Esophagus muscularis mucosa (tissue), 4 donors: Measurements from ENCODE around the gene MRPL19. TPM values are rescaled to one million over a fixed set of nuclear protein-coding genes. Genes with fewer than 3 reads are reported as not detected.

ENCODE experiments used
- DNase-seq: peaks from one replicate; pipeline ENCODE4 v3.0.0-alpha.2; 2017; ENCODE audit errors: extremely low spot score
- H3K27ac ChIP-seq, 4 donors: fragments of 200-600 bp; sonication (generic); replicated peaks in 1 of 4; 1 replicate in 3 of 4; 2 replicates in 1 of 4; pipeline ENCODE4 v1.5.1; 2016 to 2019; ENCODE audit warnings: mild to moderate bottlenecking in 1 of 4
- H3K27me3 ChIP-seq, 4 donors: fragments of 200-600 bp; sonication (generic); one replicate each; pipeline versions ENCODE4 v1.5.1 to v1.6.0; 2016 to 2019
- H3K36me3 ChIP-seq, 4 donors: fragments of 200-600 bp; sonication (generic); one replicate each; pipeline ENCODE4 v1.5.1; 2016 to 2019
- H3K4me1 ChIP-seq, 4 donors: fragments of 200-600 bp; sonication (generic); one replicate each; pipeline ENCODE4 v1.5.1; 2016 to 2019
- H3K4me3 ChIP-seq, 4 donors: fragments of 200-600 bp; sonication (generic); 1 replicate in 2 of 4; 2 replicates in 2 of 4; pipeline ENCODE4 v1.5.1; 2016 to 2019; ENCODE audit warnings: mild to moderate bottlenecking in 4 of 4, moderate library complexity in 1 of 4
- H3K9me3 ChIP-seq, 4 donors: fragments of 200-600 bp; sonication (generic); 1 replicate in 3 of 4; 2 replicates in 1 of 4; pipeline ENCODE4 v1.5.1; 2016 to 2019
- EP300 ChIP-seq: sonication (generic); formaldehyde crosslinking; IDR thresholded peaks from one replicate; pipeline ENCODE4 v1.6.1; 2017; ENCODE audit warnings: antibody characterized with exemption
- POLR2A ChIP-seq: fragments of 450-650 bp; IDR thresholded peaks from one replicate; pipeline ENCODE4 v1.6.1; 2017; ENCODE audit warnings: antibody characterized with exemption, moderate library complexity, mild to moderate bottlenecking, low read depth
- POLR2AphosphoS5 ChIP-seq, 2 donors: sonication (generic); formaldehyde crosslinking; IDR thresholded peaks; one replicate each; pipeline ENCODE4 v1.6.1; 2017; ENCODE audit warnings: antibody characterized with exemption in 2 of 2
- WGBS: methylation state at CpG from one replicate; pipeline ENCODE4 v1.1.5; 2018; 5-methylcytosine and 5-hydroxymethylcytosine counted together
- intact Hi-C: fragments of 100-400 bp; cut with DNase I; formaldehyde crosslinking; loops from one replicate; pipeline ENCODE4 v1.15.1; 2023
- total RNA-seq, 4 donors: library from RNA; depleted of rRNA; stranded (reverse); fragments of >200 nt; gene quantifications; one replicate each; pipeline versions ENCODE4 v1.1.0 to v1.2.1, GENCODE V29; 2016
- TF ChIP-seq, protein P1 (sequence below), 3 experiments: fragments of 200-600 bp in 2 of 3; fragments of 450-650 bp in 1 of 3; sonication (generic) in 2 of 3; IDR thresholded peaks; one replicate each; pipeline ENCODE4 v1.5.1; 2017 to 2019; ENCODE audit warnings: antibody characterized with exemption in 3 of 3, mild to moderate bottlenecking in 2 of 3, moderate library complexity in 1 of 3

Gene MRPL19
- total RNA-seq, 4 donors from 2014 or later, result 24.5 to 40.5 (median 31.4) TPM

DNA sequence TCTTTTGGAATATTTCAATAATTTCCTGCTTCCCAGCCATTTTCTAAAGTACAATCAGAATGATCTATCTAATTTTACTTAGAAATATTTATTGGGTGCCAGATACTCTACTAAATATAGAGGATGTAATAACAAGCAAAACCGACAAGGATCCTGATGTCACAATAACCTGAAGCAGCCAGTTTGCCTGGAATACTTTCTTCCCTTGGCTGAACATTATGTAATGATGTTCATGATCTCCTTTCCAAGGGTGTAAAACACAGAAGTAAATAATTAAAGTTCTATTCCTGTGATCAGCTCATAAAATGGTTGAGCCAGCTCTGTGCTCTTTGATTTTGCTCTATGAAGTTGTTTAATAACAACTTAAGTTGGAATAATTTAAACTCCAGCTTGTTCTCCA lies 2.6 kb upstream of the MRPL19 start:
- Histone ChIP-seq H3K27me3 (no peaks in the 10 kb centered on the region), H3K9me3 (no peaks in the 10 kb centered on the region), H3K4me3 (no peak overlapping the region), H3K27ac (no peak overlapping the region), H3K36me3 (no peaks in the 10 kb centered on the region), H3K4me1 (peaks cover 18 to 39% (median 26%) of the 10 kb centered on the region in 4 donors)
- intact Hi-C loops, result loop anchor here (5.0 kb wide), 1 partner anchor 33 kb away; no protein-coding TSS in a partner anchor
- no peak for TF ChIP-seq POLR2A
- TF ChIP-seq, protein P1, sequence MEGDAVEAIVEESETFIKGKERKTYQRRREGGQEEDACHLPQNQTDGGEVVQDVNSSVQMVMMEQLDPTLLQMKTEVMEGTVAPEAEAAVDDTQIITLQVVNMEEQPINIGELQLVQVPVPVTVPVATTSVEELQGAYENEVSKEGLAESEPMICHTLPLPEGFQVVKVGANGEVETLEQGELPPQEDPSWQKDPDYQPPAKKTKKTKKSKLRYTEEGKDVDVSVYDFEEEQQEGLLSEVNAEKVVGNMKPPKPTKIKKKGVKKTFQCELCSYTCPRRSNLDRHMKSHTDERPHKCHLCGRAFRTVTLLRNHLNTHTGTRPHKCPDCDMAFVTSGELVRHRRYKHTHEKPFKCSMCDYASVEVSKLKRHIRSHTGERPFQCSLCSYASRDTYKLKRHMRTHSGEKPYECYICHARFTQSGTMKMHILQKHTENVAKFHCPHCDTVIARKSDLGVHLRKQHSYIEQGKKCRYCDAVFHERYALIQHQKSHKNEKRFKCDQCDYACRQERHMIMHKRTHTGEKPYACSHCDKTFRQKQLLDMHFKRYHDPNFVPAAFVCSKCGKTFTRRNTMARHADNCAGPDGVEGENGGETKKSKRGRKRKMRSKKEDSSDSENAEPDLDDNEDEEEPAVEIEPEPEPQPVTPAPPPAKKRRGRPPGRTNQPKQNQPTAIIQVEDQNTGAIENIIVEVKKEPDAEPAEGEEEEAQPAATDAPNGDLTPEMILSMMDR (IDR thresholded peaks at IDR 0.05), result no peak
- no peak for TF ChIP-seq POLR2AphosphoS5 (IDR thresholded peaks at IDR 0.05)
- no peak for TF ChIP-seq EP300
- WGBS, result 73% methylated on average over 1 of the region's 1 CpG
- DNase-seq, result no peak

DNA sequence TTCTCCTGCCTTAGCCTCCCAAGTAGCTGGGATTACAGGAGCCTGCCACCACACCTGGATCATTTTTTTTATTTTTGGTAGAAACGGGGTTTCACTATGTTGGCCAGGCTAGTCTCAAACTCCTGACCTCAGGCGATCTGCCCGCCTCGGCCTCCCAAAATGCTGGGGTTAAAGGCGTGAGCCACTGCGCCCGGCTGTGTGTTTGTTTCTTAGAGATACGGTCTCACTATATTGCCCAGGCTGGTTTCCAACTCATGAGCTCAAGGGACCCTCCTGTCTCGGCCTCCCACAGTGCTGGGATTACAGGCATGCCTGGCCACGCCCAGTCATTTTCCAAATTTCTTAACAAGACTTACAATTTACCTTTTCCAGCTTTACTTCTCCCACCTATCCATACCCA lies 940 bp upstream of the MRPL19 start:
- no peak for DNase-seq
- Histone ChIP-seq H3K4me3 (peak overlapping the region in 1 of 4 donors; percentile 87), H3K4me1 (peaks cover 18 to 35% (median 30%) of the 10 kb centered on the region in 4 donors), H3K27ac (no peak overlapping the region), H3K9me3 (no peaks in the 10 kb centered on the region), H3K27me3 (no peaks in the 10 kb centered on the region), H3K36me3 (peaks cover 1 to 13% (median 7%) of the 10 kb centered on the region in 4 donors)
- intact Hi-C loops, result loop anchor here (5.0 kb wide), 1 partner anchor 62 kb away; no protein-coding TSS in a partner anchor
- 94% methylated on average over 10 of the region's 10 CpGs for WGBS
- TF ChIP-seq POLR2AphosphoS5 (IDR thresholded peaks at IDR 0.05) (no peak), EP300 (no peak), POLR2A (no peak)
- TF ChIP-seq, protein P1 (IDR thresholded peaks at IDR 0.05), result no peak

DNA sequence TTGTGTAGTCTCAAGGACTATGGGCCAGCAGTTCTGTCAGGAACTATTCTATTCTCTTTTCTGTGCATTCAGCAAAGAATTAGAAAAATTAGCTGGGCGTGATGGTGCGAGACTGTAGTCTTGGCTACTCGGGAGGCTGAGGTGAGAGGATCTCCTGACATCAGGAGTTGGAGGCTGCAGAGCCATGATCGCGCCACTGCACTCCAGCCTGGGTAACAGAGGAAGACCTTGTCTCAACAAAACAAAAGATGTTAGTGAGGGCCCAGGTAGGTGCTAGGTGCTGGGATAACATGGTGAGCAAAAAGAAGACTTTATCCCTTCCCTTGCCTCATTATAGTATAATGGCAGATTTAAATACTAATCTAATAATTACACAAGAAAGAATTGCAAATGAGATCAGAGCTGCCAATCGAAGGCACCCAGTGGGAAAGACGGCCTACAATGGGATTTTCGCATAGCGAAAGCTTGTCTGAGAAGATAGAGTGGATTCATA lies 447 bp upstream of the MRPL19 start:
- intact Hi-C loops, result loop anchor here (5.0 kb wide), 1 partner anchor 61 kb away; no protein-coding TSS in a partner anchor
- Histone ChIP-seq H3K4me1 (peaks cover 14 to 30% (median 30%) of the 10 kb centered on the region in 4 donors), H3K27ac (peak overlapping the region; percentile 53 to 83 (median 76)), H3K4me3 (peak overlapping the region; percentile 87 to 96 (median 92)), H3K36me3 (peaks cover 6 to 18% (median 12%) of the 10 kb centered on the region in 4 donors), H3K27me3 (no peaks in the 10 kb centered on the region), H3K9me3 (no peaks in the 10 kb centered on the region)
- 74% methylated on average over 9 of the region's 9 CpGs for WGBS
- TF ChIP-seq POLR2AphosphoS5 (IDR thresholded peaks at IDR 0.05) (no peak), POLR2A (no peak), EP300 (no peak)
- TF ChIP-seq, protein P1 (IDR thresholded peaks at IDR 0.05), result no peak
- no peak for DNase-seq

DNA sequence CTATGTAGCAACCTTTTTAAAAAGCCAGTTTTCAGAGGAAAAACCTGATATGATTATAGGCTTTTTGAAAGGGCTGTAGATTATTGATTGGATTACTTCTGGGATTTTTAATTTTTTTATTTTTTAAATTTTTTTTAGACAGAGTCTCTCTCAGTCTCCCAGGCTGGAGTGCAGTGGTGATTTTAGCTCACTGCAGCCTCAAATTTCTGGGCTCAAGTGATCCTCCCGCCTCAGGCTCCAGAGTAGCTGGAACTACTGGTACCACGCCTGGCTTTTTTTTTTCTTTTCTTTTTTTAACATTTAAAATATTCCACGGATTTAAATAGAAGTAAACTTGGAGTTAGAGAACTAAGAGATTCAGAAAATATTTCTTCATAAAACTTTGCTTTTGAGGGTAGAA lies 1.2 kb downstream of the MRPL19 start:
- Histone ChIP-seq H3K9me3 (no peaks in the 10 kb centered on the region), H3K36me3 (peaks cover 11 to 35% (median 26%) of the 10 kb centered on the region in 4 donors), H3K27ac (peak overlapping the region in 1 of 4 donors; percentile 74), H3K27me3 (no peaks in the 10 kb centered on the region), H3K4me1 (peaks cover 14 to 31% (median 27%) of the 10 kb centered on the region in 4 donors), H3K4me3 (peak overlapping the region; percentile 87 to 96 (median 92))
- 79% methylated on average over 3 of the region's 3 CpGs for WGBS
- no peak for TF ChIP-seq EP300
- TF ChIP-seq POLR2A, result no peak
- TF ChIP-seq POLR2AphosphoS5 (IDR thresholded peaks at IDR 0.05), result no peak
- TF ChIP-seq, protein P1 (IDR thresholded peaks at IDR 0.05), result no peak
- DNase-seq, result no peak
- intact Hi-C loops, result loop anchor here (5.0 kb wide), 1 partner anchor 60 kb away; no protein-coding TSS in a partner anchor
